HG02798 (cell line): Measurements from ENCODE around the gene COLGALT1.
"Not testable (repeated sequence)": the region's sequence is repeated elsewhere in the genome, so short reads cannot be mapped to it uniquely, and the experiment has no call there.

Experiments used
- ATAC-seq: cut with Tn5 transposase; IDR thresholded peaks from one replicate; pipeline ENCODE4 v1.9.1; 2021; ENCODE audit warnings: mild to moderate bottlenecking; ENCODE audit not compliant: unreplicated experiment, poor library complexity

Gene COLGALT1

DNA sequence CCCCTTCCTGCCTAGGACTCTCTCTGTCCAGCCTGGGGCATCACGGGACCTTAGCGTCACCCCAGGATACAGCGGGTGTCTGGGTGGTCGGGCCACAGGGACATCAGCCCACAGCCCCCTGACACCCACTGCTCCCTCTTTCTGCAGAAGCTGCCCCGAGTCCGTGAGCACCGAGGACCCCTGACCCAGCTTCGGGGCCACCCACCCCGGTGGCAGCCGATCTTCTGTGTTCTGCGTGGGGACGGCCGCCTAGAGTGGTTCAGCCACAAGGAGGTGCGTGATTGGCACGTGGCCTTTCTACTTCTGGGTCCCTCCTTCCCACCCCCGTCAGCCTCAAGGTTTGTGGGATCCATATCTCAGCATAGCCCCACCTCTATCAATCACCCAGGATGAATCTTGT, 23.3 kb upstream of the COLGALT1 start:
- no peak for ATAC-seq

DNA sequence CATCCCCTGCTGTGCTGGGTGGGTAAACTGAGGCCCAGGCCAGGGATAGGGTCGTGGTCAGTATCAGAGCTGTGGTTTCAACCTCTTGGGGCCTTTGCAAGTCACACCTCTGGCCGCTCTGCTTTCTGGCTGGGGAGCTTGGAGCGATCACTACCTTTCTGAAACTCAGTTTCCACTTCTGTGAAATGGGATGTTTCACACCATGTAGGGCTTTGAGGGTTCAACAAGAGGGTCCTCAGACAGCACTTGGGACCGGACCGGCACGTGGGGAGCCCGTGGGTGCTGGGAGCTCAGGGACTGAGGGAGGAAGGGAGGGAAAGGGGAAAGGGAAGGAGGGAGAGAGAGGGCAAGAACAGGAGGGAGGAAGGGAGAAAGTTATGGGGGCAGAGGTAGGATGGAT, 22.9 kb upstream of the COLGALT1 start:
- no peak for ATAC-seq

DNA sequence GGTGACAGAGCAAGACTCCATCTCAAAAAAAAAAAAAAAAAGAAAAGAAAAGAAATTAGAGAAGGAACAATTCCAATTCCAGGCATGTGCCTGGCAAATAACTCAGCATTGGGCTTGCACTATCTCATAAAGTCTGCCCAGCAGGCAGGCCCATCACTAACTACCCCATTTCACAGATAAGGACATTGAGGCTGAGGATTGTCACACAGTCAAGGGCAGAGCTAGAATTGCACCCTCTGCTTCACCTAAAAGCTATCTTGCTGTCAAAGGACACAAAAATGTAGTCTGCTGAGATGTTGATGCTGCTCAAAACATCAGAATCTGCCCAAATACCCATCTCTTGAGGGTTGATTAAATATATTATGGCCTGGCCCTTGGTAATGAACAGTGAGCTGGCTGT, 20.7 kb upstream of the COLGALT1 start:
- ATAC-seq = no peak

DNA sequence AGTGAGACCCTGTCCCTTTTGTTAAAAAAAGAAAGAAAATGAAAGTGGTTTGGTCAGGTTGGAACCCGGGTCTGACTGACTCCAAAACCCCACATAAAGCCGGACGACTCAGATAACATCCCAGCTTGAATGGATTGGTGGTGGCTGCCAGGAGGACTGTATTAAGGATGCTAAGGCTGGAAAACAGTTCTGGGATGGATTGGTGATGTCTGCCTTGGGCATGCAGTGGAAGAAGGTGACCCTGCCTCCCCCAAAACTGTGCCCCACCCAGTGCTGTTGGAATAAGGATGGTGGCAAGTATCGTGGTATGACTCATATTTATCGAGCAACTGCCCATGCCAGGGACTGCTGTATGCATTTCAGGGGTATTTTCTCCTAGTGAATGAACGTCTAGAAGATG, 18.5 kb upstream of the COLGALT1 start:
- ATAC-seq = no peak

DNA sequence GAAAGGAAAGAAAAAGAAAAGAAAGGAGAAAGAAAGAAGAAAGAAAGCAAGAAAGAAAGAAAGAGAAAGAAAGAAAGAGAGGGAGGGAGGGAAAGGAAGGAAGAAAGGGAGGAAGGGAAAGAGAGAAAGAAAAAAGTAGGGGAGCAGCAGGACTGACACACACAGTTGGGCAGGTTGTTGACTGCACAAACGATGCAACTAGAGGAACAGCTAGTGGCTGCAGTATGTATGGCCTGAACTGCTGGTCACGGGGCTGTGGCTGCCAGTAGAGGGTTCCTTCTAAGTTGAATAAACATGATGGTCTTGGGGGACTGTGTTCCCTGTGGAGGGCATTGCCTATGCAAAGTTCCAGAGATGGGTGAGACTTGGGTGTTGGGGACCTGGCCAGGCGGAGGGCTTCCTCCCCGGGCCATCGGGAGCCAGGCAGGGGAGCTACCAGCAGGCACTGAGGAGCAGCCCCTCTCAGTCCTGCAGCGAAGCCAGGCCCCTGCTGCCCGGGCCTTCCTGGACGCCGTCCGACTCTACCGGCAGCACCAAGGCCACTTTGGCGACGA, 16.7 kb upstream of the COLGALT1 start:
- no peak for ATAC-seq

DNA sequence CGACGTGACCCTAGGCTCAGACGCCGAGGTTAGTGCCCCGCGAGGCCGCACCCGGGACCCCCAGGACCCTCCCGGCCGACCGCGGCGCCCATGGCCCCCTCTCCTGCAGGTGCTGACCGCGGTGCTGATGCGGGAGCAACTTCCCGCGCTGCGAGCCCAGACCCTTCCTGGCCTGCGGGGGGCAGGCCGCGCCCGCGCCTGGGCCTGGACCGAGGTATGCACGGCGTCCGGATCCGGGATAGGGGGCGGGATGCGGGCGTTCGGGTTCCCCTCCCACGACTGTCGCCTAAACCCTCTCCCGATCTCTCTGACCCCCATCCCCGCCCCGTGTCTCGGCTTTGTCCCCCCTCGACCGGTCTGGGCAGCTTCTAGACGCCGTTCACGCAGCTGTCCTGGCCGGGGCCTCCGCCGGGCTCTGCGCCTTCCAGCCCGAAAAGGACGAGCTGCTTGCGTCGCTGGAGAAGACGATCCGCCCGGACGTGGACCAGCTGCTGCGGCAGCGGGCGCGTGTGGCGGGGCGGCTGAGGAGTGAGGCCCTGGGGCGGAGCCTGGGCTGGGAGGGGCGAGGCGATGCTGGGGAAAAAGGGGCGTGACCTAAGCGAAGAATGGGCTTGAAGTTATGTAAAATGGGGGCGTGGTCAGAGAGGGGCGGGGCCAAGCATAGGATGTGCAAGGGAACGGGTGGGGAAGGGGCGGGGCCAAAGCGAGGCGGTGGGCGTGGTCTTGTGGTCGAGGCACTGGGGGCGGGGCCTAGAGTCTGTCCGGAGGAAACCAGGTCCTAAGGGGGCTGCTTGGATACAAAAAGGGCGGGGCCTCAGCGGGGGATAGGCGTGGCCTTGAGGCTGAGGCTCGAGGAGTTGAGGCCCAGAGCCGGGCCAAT, 16.0 kb upstream of the COLGALT1 start:
- ATAC-seq = peak; percentile 68

DNA sequence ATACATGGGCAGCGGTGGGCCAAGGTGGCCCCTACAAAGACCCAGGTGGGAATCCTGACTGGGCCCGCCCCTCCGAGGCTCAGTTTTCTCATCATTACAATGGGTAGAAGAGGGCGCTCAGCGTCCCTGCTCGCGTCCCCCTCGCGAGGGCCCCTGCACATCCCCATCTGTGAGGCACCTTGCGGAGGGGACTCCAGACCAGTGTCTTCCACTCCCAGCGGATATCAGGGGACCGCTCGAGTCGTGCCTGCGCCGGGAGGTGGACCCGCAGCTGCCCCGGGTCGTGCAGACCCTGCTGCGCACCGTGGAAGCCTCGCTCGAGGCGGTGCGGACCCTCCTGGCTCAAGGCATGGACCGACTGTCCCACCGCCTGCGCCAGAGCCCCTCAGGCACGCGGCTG, 15.3 kb upstream of the COLGALT1 start:
- no peak for ATAC-seq

DNA sequence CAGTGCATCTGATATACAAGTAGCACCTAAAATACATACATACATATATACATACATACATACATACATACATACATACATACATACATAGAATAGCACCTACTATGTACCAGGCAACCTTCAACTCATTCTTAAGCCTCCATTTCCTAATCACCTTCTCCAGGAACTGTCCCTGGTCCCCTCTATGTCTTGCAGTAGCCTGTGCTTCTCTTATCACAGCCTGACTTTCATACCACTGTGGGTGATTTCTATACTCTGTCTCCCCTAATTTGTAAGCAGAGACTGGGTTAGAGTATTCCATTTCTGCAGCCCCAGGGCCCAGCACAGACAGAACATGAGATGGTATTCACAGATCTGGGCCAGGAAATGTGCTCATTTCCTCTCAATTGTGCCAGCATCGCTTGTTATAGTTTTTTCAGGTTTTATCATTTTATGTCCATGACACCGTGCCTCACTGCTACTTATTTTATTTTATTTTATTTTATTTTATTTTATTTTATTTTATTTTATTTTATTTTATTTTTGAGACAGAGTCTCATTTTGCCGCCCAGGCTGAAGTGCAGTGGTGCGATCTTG, 14.2 kb upstream of the COLGALT1 start:
- no peak for ATAC-seq

DNA sequence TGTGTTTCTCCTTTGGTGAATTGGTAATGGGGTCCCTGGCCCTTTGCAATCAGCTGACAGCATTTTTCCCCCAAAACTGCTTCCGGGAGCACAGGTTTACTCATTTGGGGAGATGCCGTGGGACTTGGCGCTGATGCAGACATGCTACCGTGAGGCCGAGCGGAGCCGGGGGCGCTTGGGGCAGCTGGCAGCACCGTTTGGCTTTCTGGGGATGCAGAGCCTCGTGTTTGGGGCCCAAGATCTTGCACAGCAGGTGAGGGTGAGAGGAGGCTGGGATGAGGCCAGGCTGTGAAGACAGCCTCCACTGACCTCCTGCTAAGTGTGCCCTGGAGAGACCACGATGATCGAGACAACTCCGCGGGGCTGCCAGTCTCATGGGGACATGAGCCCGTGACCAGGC, 13.4 kb upstream of the COLGALT1 start:
- no peak for ATAC-seq

DNA sequence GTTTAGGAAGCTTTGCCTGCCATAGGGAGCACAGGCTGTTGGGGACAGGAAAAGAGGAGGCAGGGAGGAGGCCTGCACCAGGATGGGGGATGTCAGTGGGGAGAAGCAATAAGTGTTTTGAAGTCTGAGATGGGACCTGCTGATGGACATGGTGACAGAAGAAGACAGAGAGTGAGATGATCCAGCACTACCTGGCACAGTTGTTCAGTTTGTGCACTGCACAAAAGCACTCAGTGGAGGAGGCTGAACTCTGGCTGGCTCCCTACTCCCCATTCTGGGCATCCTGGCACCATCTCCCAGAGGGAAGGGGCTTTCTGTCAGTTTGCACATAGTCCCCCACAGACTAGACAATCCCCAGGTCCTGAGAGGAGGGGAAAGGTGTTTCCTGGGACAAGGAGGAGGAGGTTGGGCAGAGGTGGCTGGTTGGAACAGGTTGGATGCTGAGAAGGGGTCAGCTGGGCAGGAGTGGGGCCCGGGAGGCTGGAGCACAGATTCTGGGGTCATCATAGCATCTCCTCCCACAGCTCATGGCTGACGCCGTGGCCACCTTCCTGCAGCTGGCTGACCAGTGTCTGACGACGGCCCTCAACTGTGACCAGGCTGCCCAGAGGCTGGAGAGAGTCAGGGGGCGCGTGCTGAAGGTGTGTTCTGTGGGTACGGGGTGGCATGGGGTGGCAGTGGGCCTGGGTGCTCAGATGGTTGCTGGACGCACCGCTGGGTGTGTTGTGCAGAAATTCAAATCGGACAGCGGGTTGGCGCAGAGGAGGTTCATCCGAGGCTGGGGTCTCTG, 12.5 kb upstream of the COLGALT1 start:
- no peak for ATAC-seq

DNA sequence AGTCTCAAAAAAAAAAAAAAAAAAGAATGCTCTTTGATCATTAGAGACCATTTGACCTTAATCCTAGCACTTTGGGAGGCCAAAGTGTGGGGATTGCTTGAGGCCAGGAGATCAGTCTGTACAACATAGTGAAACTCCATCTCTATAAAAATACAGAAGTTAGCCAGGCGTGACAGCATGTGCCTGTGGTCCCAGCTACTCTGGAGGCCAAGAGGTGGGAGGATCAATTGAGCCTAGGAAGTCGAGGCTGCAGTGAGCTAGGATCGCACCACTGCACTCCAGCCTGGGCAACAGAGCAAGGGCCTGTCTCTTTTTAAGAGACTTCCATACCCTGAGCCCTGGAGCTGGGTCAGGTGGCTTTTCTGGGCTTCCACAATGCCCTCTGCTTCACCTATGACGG, 11.5 kb upstream of the COLGALT1 start:
- ATAC-seq = no peak

DNA sequence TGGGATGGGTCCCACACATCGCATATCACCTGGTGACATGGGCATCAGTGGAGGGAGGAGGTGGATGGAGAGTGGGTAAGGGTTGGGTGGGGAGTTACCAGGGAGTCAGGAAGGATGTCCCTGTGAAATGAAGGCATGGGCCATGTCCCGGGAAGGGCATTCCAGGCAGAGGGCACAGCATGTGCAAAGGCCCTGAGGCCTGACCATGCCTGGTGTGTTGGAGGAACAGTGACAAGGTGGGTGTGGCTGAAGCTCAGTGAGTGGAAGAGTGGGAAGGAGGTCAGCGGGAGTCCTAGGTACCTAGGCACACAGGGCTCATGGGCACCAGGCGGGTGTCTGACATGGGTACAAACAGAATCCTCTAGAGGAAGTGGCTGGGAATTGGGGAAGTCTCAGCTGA, 11.0 kb upstream of the COLGALT1 start:
- ATAC-seq = no peak

DNA sequence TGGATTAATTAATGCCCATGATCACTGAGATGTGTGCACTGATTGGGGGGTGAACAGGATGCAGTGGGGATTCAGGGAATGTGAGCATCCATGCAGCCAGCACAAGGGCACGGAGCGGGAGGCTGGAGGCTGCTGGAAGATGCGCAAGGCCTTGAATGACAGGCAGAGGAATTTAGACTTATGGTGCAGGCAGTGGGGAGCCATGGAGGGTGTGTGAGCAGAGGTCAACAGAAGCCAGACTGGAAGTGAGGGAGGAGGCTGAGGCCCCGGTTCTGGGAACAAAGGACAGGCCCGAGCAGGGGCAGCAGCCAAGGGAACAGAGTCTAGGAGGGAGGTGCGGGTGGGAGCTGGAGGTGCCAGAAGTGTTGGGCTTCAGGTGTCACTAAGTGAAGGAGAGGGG, 7.3 kb upstream of the COLGALT1 start:
- ATAC-seq = no peak

DNA sequence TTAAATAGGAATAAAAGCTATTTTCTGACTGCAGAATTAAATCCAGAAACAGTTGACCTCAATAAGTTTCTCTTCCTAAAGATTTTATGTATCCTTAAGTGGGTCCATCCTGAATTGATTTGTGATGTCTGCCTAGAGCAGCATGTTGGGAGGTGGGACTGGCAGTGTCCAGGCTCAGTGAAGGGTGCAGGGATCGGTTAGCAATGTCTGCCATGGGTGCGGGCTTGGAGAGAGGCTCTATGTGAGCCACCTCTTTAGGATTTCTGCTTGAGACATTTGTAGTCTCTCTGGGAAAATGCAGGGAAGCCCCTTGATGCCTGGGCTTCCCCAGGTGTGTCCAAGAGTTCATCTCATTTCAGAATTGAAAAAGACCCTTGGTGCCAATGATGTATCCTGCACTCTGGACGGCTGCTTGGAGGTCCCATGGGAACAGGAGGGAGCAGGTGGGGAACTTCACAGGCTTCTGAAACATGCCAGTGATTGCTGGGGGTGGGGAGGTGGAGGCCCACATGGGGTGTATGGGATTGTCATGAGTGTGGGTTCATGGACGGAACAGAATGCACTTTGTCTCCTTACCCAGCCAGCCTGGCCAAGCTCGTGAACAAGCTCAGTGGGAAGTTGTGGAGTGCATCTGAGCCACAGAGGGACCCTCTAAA, 6.2 kb upstream of the COLGALT1 start:
- ATAC-seq = no peak

DNA sequence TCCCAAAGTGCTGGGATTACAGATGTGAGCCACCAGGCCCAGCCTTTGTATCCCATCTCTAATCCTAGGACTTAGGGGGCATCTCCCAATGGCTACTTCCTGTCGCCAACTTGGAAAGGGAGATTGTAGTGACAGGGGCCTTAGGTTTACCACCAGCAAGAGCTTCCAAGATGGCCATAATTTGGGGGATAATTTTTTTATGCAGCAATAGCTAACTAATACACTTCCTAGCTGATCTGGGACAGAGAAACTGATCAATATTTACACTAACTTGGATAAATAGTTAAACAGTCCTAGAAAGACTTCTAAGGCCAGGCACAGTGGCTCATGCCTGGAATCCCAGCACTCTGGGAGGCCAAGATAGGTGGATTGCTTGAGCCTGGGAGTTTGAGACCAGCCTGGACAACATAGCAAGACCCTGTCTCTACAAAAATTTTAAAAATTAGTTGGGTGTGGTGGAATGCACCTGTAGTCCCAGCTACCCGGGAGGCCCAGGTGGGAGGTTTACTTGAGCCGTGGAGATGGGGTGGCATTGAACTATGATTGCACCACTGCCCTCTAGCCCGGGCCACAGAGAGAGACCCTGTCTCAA, 5.3 kb upstream of the COLGALT1 start:
- no peak for ATAC-seq

DNA sequence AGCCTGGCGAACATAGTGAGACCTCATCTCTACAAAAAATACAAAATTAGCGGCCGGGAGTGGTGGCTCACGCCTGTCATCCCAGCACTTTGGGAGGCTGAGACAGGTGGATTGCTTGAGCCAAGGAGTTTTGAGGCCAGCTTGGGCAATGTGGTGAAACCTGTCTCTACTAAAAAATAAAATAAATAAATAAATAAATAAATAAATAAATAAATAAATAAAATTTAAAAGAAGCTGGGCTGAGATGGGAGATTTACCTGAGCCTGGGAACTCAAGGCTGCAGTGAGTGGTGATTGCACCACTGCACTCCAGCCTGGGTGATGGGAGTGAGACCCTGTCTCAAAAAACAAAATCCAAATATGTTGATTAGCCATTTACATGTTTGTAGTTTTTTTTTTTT, 2.7 kb upstream of the COLGALT1 start:
- ATAC-seq = not testable (repeated sequence)

DNA sequence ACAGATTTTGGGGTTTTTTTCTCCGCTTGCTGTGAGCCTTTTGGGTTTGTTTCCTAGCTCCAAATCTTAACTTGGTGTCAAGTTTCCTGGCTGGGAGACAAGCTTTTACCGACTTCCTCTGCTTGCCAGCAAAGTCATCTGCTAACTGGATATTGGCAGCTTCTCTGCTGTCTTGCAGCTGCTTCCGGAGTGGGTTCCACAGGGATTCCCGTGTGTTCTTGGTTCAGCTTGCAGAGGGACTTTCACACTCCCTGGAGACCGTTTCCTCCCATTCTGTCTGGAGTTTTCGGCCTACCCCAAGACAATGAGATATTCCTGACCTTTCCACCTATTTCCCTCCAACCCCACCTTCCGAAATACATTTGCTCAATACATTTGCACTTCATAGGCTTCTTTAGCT, 2.2 kb upstream of the COLGALT1 start:
- ATAC-seq = no peak

DNA sequence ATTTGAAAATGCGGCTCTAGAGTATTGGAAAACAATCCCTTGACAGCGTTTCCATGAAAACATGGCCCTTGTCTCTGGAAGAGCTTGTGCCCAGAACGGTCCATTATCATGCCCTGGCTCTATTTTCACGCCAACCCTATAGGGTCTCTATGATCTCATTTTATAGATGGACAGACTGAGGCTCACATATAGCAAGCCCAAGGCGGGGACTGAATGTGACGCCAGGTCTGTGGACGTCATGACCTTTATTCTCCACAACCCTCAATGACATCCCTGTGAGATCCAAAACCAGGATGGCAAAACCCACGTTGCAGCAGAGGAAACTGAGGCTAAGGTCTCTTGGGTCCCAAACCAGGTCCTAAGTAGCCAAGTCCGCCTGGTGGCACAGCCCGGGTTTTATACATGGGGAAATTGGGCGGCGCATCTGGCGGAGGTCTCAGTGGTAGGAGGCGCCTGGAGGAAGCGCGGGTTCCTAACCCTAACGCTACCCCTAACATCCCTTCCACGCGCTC, 425 bp upstream of the COLGALT1 start:
- ATAC-seq = no peak

DNA sequence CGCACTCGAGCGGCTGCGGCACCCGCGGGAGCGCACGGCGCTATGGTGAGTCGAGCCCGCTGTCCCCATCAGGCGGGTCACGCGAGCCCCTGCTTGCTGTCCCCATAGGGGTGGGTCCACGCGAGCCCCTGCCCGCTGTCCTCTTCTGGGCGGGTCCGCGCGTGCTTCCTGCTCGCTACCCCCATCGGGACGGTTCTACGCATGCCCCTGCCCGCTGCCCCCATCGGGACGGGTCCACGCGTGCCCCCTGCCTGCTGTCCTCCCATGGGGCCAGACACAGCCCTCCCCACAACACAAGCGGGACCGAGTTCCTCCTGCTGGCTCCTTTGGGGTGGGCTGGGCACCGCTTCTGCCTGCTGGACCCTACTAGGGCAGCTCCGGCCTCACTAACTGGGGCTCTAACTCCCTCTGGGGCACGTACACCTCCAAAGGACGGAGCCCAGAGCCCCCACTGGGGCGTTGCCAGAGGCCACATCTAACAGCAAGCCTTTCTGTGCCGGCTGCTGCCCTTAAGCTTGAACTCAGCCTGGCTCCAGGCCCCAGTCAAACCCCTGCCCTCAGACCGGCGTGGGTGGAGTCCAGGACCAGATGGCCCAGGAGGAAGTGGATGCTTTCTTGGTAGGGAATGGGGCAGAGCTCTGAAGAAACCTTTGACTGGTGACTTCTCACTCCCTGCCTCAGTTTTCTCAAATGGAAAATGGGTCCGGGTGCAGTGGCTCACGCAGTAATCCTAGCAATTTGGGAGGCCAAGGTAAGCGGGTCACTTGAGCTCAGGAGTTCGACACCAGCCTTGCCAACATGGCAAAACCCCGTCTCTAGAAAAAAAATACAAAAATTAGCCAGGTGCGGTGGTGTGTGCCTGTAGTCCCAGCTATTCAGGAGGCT, 722 bp downstream of the COLGALT1 start:
- ATAC-seq = peak; percentile 41
